GM18517 (cell line): ENCODE results near the gene MAP4K4.

Experiments used
- ATAC-seq: cut with Tn5 transposase; IDR thresholded peaks from one replicate; pipeline ENCODE4 v1.9.1; 2021; ENCODE audit warnings: mild to moderate bottlenecking, moderate library complexity; ENCODE audit not compliant: unreplicated experiment

The MAP4K4 gene

GRCh38 chr2:101692041-101692440 is 5.5 kb upstream of the MAP4K4 start:
- ATAC-seq, result no peak

GRCh38 chr2:101692766-101693165 is 4.7 kb upstream of the MAP4K4 start:
- no peak for ATAC-seq

- no peak for ATAC-seq
These were observed 3.4 kb upstream of the MAP4K4 start for GRCh38 chr2:101693991-101694588.

DNA sequence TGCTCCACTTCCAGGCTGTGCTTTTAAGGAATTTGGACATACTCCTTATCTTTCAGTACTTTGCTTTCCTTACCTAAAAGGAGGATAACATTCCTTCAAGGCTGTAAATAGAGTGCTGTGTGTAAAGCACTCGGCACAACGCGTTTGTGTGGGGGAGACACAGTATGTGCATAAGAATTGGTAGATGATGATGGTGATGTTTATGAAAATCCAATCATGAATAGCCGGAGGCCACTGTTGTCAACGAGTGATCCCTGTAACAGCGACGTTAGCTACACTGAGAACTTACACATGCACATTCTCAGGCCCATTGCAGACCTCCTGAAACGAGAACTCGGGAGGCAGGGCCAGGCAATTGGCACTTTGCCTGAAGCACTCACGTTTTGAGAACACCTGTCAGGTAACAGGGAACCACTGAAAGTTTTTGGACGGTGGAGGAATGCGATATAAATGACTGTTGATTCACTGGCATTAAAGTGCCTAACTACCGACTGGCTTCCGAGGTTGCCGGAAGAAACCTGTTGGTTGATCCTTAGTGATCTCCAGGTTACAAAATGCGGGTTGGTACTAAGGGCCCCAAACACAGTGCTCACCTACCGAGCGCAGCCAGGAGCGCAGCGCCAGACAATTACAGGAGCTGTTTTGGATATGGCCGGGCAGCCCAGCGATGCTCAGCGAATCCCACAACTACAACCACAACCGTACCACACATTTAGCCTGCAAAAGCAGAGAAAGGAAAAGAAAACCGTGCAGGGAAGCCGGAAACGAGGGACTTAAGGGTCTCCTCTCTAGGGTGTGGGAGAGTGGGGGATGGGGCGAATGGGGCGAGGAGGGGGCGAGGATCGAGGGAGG is 1.0 kb upstream of the MAP4K4 start:
- ATAC-seq, result no peak

GRCh38 chr2:101698014-101698843 is 722 bp downstream of the MAP4K4 start:
- ATAC-seq, result peak; percentile 28

GRCh38 chr2:101698844-101699754 is 1.6 kb downstream of the MAP4K4 start:
- no peak for ATAC-seq

- no peak for ATAC-seq
These were observed 2.4 kb downstream of the MAP4K4 start for GRCh38 chr2:101699755-101700461.

- no peak for ATAC-seq
These were observed 6.5 kb downstream of the MAP4K4 start for GRCh38 chr2:101704046-101704466.

DNA sequence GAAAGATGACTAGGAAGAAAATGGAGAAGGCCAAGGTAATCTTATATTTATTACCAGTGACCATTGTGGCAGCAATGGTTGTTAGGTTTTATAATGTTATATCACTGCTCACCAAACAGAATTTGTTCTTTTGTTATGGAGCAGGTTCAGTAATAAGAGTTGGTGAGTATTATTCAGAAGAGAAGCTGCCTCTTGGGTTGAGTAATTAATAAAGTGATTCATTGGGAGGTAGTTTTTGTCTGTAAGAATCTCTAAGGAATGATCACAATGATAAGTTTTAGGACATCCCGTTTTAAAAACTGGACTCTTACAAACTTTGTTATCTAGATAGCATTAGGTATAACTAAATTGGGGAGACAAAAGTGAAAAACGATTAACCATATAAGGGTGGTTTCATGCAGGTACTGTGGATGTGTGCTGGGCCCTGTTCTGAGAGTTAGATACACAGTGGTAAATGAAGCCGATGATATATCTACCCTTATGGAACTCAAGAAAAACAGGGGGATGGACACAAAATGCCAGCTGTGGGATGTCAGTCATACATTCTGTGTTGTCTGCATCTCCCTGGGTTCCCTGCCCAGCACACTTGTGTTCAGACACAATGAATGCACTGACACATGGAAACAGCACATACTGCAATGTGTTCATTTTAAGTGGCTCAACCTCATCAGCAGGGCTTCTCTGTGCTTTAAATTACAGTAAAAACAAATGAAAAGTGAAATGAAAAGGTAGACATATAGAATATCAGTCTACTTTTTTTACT is 7.5 kb downstream of the MAP4K4 start:
- ATAC-seq, result no peak

DNA sequence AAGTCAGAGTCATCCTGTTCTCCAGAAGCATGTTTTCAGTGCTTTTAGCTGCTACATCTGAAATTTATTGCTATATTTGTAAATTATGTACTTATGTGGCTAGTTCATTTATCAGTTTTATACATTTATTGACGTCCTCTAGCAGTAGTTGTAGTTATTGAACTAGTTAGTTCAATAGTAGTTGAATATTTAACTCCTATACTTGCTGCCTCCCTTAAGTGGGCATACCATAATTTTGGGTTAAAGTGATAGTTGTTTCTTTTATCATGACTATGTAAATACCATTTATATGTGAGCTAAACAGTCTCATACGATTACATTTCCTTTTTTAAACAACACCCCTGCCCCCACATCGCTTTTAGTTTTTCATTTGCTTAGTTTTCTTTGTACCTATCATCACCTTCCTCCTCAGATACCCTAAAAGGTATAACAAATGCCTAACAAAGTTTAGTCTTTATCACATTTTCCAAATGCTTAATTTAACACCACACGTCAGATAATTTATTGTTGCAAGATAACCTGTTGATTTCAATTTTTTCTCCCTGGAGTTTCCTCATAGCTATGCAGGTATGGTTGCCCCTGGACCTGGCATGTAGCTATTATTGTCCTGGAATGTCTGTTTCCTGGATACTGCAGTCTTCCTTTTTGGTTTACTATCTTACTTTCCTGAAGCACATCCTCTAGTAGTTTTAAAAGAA is 8.8 kb downstream of the MAP4K4 start:
- no peak for ATAC-seq

- peak; percentile 48 for ATAC-seq
These were observed 9.3 kb downstream of the MAP4K4 start for GRCh38 chr2:101706819-101707177.

- no peak for ATAC-seq
These were observed 12.5 kb downstream of the MAP4K4 start for GRCh38 chr2:101710036-101710435.

- ATAC-seq, result peak; percentile 44
These were observed 13.2 kb downstream of the MAP4K4 start for GRCh38 chr2:101710471-101711318.

DNA sequence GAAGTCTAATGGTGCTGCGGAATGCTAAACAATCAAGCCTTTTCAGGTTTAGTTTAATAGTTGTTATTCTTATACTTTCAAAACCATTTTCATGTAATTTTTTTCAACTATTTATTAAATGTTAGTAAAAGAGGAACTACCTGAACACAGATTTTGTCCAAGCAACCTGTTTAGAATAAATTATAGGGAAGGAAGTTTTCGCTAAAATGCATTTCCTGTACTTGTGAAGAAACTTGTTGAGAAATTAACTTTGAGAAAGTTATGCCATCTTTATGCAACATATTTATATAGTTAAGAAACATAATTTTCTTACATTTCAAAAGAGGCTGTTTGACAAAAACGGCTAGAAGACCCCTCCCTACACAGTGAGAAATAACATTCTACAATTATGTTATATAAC is 16.6 kb downstream of the MAP4K4 start:
- ATAC-seq, result no peak

GRCh38 chr2:101717071-101717845 is 19.8 kb downstream of the MAP4K4 start:
- peak; percentile 70 for ATAC-seq

DNA sequence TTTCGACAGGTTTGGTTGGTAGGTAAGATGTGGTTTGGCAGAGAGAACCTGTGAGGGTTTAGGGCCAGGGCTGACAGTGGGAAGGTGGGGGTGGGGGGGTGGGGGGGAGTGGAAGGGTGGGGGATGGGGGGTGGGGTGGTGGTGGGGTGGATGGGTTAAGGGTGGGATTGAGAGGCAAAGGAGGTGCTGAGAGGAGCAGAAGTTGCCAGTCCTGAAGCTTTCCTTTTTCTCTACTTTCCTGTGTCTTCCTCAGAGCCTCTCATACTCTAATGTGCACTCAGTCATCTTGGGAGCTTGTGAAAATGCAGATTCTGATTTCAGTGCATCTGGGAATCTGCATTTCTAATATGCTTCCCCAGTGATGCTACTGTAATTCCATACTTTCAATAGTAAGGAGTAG is 21.0 kb downstream of the MAP4K4 start:
- no peak for ATAC-seq

GRCh38 chr2:101718993-101719571 is 21.6 kb downstream of the MAP4K4 start:
- ATAC-seq, result no peak
